Stimulated activated CD8-positive, alpha-beta memory T cell treated with anti-CD3 and anti-CD28 coated beads, Interleukin-7, amount 100 ng/mL, for 24 hours (primary cell): ENCODE measurements around the gene GP2.
"Not testable (repeated sequence)": the region's sequence is repeated elsewhere in the genome, so short reads cannot be mapped to it uniquely, and the experiment has no call there.

ENCODE experiments used
- DNase-seq: peaks from one replicate; pipeline ENCODE4 v3.0.0-alpha.2; 2020; ENCODE audit warnings: low read depth

Gene GP2

GRCh38 chr16:20323591-20324117 is 3.7 kb downstream of the GP2 start:
- no peak for DNase-seq

- no peak for DNase-seq
Measured at GRCh38 chr16:20322696-20323095, 4.6 kb downstream of the GP2 start.

GRCh38 chr16:20321671-20322070 is 5.6 kb downstream of the GP2 start:
- no peak for DNase-seq

- not testable (repeated sequence) for DNase-seq
Measured at GRCh38 chr16:20321051-20321450, 6.3 kb downstream of the GP2 start.

- no peak for DNase-seq
Measured at GRCh38 chr16:20320592-20320991, 6.7 kb downstream of the GP2 start.

GRCh38 chr16:20320178-20320577 is 7.1 kb downstream of the GP2 start:
- no peak for DNase-seq

GRCh38 chr16:20319406-20319805 is 7.9 kb downstream of the GP2 start:
- no peak for DNase-seq

- no peak for DNase-seq
Measured at GRCh38 chr16:20318437-20318836, 8.9 kb downstream of the GP2 start.

- DNase-seq = no peak
Measured at GRCh38 chr16:20318006-20318405, 9.3 kb downstream of the GP2 start.

- DNase-seq = no peak
Measured at GRCh38 chr16:20317117-20317516, 10.2 kb downstream of the GP2 start.

GRCh38 chr16:20316715-20317114 is 10.6 kb downstream of the GP2 start:
- no peak for DNase-seq

- DNase-seq = no peak
Measured at GRCh38 chr16:20315764-20316163, 11.5 kb downstream of the GP2 start.

GRCh38 chr16:20314575-20314974 is 12.7 kb downstream of the GP2 start:
- no peak for DNase-seq

- no peak for DNase-seq
Measured at GRCh38 chr16:20313741-20314140, 13.6 kb downstream of the GP2 start.

- not testable (repeated sequence) for DNase-seq
Measured at GRCh38 chr16:20312536-20313095, 14.7 kb downstream of the GP2 start.

- DNase-seq = no peak
Measured at GRCh38 chr16:20311548-20311947, 15.8 kb downstream of the GP2 start.

- no peak for DNase-seq
Measured at GRCh38 chr16:20310421-20311395, 16.6 kb downstream of the GP2 start.

GRCh38 chr16:20309786-20310185 is 17.5 kb downstream of the GP2 start:
- no peak for DNase-seq

GRCh38 chr16:20308801-20309590 is 18.3 kb downstream of the GP2 start:
- DNase-seq = no peak

GRCh38 chr16:20308266-20308665 is 19.0 kb downstream of the GP2 start:
- no peak for DNase-seq

GRCh38 chr16:20307791-20308190 is 19.5 kb downstream of the GP2 start:
- no peak for DNase-seq

GRCh38 chr16:20307240-20307671 is 20.1 kb downstream of the GP2 start:
- DNase-seq = no peak
